GM18502 (cell line): ENCODE measurements around the gene CROCC2.

Experiments used
- ATAC-seq: cut with Tn5 transposase; IDR thresholded peaks from one replicate; pipeline ENCODE4 v1.9.1; 2021; ENCODE audit warnings: mild to moderate bottlenecking; ENCODE audit not compliant: unreplicated experiment, poor library complexity

CROCC2 gene

GRCh38 chr2:240981871-240982800 is 76.0 kb downstream of the CROCC2 start:
- no peak for ATAC-seq

- ATAC-seq: no peak
Measured at GRCh38 chr2:240982821-240983281, 76.7 kb downstream of the CROCC2 start.

- ATAC-seq: no peak
Measured at GRCh38 chr2:240983361-240983995, 77.3 kb downstream of the CROCC2 start.

GRCh38 chr2:240983996-240984498 is 77.9 kb downstream of the CROCC2 start:
- no peak for ATAC-seq

GRCh38 chr2:240985881-240986786 is 80.0 kb downstream of the CROCC2 start:
- ATAC-seq: no peak

- ATAC-seq: no peak
Measured at GRCh38 chr2:240986787-240987411, 80.8 kb downstream of the CROCC2 start.

- ATAC-seq: no peak
Measured at GRCh38 chr2:240987588-240987987, 81.5 kb downstream of the CROCC2 start.

- ATAC-seq: no peak
Measured at GRCh38 chr2:240988146-240988545, 82.0 kb downstream of the CROCC2 start.

- ATAC-seq: no peak
Measured at GRCh38 chr2:240988571-240989271, 82.6 kb downstream of the CROCC2 start.

GRCh38 chr2:240989451-240990265 is 83.5 kb downstream of the CROCC2 start:
- ATAC-seq: no peak

- ATAC-seq: no peak
Measured at GRCh38 chr2:240990266-240990529, 84.1 kb downstream of the CROCC2 start.

- ATAC-seq: no peak
Measured at GRCh38 chr2:240990726-240991377, 84.7 kb downstream of the CROCC2 start.

GRCh38 chr2:240991378-240992263 is 85.5 kb downstream of the CROCC2 start:
- ATAC-seq: no peak

- no peak for ATAC-seq
Measured at GRCh38 chr2:240992572-240993291, 86.6 kb downstream of the CROCC2 start.

- no peak for ATAC-seq
Measured at GRCh38 chr2:240993446-240994170, 87.5 kb downstream of the CROCC2 start.
